Measurements from ENCODE around the gene TWIST2. TPM values are rescaled to one million over a fixed set of nuclear protein-coding genes. Genes with fewer than 3 reads are reported as not detected.

The TWIST2 gene
- total RNA-seq (2014; rRNA removed; shearing (Covaris generic)) = 21.0 and 24.7 TPM in 2 replicates

DNA sequence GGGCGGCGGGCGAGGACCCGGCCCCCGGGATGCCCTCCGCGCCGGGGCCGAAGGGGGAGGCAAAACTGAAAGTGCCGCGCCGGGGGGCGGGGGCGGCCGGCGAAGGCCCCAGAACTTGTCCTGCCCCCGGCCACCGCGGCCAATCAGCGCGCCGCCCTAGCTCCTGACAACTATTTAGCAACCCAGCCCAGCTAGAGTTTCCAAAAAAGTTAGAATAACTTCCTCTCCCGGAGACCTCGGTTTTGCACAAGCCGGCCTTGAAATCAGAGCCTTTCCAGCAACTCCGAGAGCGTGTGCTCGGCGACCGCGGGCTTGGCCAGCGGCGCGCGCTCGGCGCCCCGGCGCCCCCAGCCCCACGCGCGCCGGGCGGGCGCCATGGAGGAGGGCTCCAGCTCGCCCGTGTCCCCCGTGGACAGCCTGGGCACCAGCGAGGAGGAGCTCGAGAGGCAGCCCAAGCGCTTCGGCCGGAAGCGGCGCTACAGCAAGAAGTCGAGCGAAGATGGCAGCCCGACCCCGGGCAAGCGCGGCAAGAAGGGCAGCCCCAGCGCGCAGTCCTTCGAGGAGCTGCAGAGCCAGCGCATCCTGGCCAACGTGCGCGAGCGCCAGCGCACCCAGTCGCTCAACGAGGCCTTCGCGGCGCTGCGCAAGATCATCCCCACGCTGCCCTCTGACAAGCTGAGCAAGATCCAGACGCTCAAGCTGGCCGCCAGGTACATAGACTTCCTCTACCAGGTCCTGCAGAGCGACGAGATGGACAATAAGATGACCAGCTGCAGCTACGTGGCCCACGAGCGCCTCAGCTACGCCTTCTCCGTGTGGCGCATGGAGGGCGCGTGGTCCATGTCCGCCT lies at the start of gene TWIST2:
TWIST2 (plus strand) TSS at position 245 of the 850 bp plus-strand sequence; CDS start at position 376, 131 bp downstream.
- DNase-seq (ENCODE audit: low read depth) = peak; percentile 83

- DNase-seq (ENCODE audit: low read depth) = peak; percentile 70
Observed at GRCh38 chr2:238801791-238802190, 46.1 kb upstream of the TWIST2 start.

- DNase-seq (ENCODE audit: low read depth) = peak; percentile 21
Observed at GRCh38 chr2:238802957-238803356, 44.9 kb upstream of the TWIST2 start.

GRCh38 chr2:238803996-238804870 lies 43.7 kb upstream of the TWIST2 start:
- no peak for DNase-seq (ENCODE audit: low read depth)

DNA sequence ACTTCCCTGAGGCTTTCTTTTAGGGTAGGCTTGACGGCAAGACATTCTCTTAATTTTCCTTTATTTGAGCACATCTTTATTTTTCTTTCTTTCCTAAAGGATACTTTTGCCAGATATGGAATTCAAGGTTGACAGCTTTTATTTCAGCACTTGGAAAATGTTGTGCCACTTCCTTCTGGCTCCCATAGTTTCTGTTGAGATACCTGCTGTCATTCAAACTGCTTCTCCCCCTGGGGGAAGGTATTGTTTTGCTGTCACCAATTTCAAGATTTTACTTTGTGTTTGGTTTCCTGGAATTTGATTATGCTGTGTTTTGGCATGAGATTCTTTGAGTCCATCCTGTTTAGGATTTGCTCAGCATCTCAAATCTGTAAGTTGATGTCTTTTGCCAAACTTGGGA lies 39.1 kb upstream of the TWIST2 start:
- no peak for DNase-seq (ENCODE audit: low read depth)

GRCh38 chr2:238810321-238810720 lies 37.6 kb upstream of the TWIST2 start:
- DNase-seq (ENCODE audit: low read depth) = no peak

DNA sequence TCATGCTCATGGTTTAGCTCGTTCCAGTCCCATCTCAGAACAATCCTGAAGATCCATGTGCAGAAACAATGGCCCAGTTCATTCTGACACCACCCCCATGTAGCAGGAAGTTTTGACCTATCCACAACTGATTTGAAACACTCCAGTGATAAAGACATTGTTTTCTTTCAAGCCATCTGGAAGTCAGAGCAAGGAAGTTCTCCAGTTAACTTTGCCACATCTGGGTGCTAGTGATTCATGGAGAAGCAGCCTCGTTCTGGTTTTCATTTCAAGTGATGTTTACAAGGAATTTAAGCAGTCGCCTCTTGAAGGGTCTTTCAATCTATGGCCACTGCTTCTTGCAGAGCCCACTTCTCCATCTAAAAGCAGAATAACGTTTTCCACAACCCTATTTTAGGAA lies 36.6 kb upstream of the TWIST2 start:
- no peak for DNase-seq (ENCODE audit: low read depth)

- no peak for DNase-seq (ENCODE audit: low read depth)
Observed at GRCh38 chr2:238811759-238812158, 36.1 kb upstream of the TWIST2 start.

DNA sequence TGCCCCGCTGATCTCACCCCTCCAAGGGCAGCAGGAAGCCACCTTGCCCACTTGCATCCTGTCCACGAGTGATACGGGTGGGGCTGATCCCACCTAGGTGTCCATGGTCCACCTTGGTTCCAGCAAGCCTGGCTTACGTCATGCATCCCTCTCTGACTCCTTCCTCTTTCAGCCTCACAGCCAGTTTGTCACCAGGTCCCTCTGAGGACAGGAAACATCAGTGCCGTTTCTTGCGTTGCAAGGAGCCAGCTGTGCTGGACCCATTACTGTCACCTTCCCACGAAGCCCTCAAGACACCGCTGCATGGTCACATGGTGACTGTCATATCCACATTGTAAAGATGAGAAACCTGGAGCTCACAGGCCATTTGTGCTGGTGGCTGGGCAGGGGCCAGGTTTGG lies 34.8 kb upstream of the TWIST2 start:
- DNase-seq (ENCODE audit: low read depth) = no peak

DNA sequence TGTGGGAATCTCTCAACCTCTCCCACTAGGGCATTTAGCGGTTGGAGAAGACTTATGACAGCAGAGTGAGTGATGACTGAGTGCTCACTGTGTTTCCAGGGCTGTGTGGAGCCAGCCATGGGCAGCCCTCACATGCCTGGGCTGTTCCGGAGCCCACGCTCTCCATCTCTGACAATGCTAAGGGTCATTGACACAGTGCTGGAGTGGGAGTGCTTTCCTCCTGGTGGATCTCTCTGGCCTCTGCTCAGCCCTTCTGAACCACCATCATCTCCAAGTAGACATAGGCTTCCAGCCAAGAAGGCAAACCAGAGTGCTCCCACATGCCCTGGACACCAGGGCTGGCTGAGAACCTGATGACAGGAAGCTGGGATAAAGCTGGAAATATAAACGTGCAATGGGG lies 33.1 kb upstream of the TWIST2 start:
- no peak for DNase-seq (ENCODE audit: low read depth)

- DNase-seq (ENCODE audit: low read depth) = no peak
Observed at GRCh38 chr2:238816291-238816690, 31.6 kb upstream of the TWIST2 start.

GRCh38 chr2:238817382-238817781 lies 30.5 kb upstream of the TWIST2 start:
- DNase-seq (ENCODE audit: low read depth) = no peak

- no peak for DNase-seq (ENCODE audit: low read depth)
Observed at GRCh38 chr2:238817891-238818290, 30.0 kb upstream of the TWIST2 start.

GRCh38 chr2:238818561-238818960 lies 29.3 kb upstream of the TWIST2 start:
- no peak for DNase-seq (ENCODE audit: low read depth)

DNA sequence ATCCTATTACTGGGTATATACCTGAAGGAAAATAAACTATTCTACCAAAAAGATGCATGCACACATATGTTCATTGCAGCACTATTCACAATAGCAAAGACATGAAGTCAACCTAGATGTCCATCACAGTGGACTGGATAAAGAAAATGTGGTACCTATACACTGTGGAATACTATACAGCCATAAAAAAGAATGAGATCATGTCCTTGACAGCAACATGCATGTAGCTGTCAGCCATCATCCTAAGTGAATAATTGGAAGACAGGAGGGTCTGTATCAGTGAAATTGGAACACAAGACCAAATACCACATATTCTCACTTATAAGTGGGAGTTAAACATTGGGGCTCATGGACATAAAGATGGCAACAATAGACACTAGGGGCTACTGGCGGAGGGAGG lies 27.7 kb upstream of the TWIST2 start:
- DNase-seq (ENCODE audit: low read depth) = no peak

DNA sequence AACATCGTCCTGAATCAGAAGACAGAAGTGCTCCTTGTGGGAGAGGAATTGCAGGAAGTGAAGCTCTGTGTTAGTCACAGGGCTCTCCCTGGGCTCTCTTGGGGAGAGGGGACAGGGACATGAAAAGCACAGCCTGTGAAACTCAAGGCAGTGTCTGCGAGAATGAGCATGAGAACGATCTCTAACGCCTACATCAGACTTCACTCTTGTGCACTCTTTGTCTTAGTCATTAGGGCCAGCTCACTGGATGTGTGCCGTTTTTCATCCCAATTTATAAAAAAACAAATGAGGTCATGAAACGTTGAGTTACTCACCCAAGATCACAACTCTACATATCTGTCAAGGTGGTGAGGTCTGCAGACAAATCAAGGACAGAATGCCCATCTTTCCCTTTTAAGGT lies 27.0 kb upstream of the TWIST2 start:
- DNase-seq (ENCODE audit: low read depth) = peak; percentile 22

DNA sequence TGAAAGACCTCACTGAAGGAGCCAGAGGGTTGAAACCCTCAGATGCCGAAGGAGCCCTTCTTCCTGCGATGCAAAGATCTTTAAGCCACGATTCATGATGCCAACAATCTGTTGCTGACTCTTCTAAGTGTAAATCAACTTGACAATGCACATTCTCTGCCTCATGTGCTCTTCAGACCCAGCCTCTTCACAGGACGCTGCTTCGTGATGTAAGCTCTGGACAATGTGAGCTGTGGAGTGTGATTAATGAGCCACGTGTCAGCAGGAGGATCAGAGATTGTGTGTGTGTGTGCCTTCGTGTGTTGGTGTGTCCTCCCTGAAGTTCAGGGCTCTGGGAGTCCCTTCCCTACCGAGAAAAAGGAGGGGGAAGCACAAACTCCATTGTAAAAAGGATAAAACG lies 26.5 kb upstream of the TWIST2 start:
- DNase-seq (ENCODE audit: low read depth) = peak; percentile 30

- no peak for DNase-seq (ENCODE audit: low read depth)
Observed at GRCh38 chr2:238821944-238822670, 25.8 kb upstream of the TWIST2 start.

- DNase-seq (ENCODE audit: low read depth) = no peak
Observed at GRCh38 chr2:238822955-238823354, 24.9 kb upstream of the TWIST2 start.

DNA sequence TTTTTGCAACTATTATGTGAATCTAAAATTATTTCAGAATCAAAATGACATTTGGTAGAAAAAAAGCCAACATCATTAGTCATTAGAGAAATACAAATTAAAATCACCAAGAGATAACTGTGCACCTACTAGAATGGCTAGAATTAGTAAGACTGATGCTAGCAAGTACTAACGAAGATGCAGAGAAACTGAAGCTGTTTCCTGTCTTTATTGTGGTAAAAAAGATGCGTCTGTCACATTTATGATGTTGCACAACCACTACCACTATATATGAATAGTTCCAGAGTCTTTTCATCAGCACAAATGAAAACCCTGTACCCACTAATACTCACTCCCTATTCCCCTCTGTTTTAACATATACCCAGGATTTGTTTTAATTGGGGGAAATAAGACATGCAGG lies 16.7 kb upstream of the TWIST2 start:
- no peak for DNase-seq (ENCODE audit: low read depth)

DNA sequence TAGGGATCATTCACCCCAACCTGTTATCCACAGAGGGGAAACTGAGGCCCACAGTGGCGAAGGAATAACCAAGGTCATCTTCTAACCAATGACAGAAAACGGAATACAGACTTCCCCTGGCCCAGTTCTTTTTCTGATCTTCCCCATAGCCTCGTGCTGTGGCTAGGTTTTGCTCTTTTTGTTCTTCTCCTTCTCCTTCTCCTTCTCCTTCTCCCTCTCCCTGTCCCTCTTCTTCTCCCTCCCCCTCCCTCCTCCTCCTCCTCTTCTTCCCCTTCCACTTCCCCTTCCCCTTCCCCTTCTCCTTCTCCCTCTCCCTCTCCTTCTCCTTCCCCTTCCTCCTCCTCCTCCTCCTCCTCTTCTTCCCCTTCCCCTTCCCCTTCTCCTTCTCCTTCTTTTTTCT lies 12.9 kb upstream of the TWIST2 start:
- no peak for DNase-seq (ENCODE audit: low read depth)

GRCh38 chr2:238835726-238836301 lies 12.1 kb upstream of the TWIST2 start:
- no peak for DNase-seq (ENCODE audit: low read depth)

Data from M059J (cell line).